Spleen (tissue), 7 donors: ENCODE measurements around the gene SMOC1.

Source experiments
- CTCF ChIP-seq, 11 experiments: fragments of 200-600 bp in 7 of 11; fragments of 450-650 bp in 4 of 11; sonication (generic) in 4 of 11; IDR thresholded peaks in 8 of 11; conservative IDR thresholded peaks in 3 of 11; 1 replicate in 7 of 11; 2 replicates in 4 of 11; pipeline versions ENCODE4 v1.4.0 to v1.8.0; 2016 to 2021; ENCODE audit warnings: antibody characterized with exemption in 11 of 11, inconsistent platforms in 4 of 11, mild to moderate bottlenecking in 1 of 11
- POLR2A ChIP-seq, 3 donors: fragments of 450-650 bp; IDR thresholded peaks; one replicate each; pipeline ENCODE4 v1.5.1; 2017; ENCODE audit warnings: antibody characterized with exemption in 3 of 3, mild to moderate bottlenecking in 1 of 3
- POLR2AphosphoS5 ChIP-seq, 3 donors: sonication (generic); formaldehyde crosslinking; IDR thresholded peaks; one replicate each; pipeline ENCODE4 v1.5.1; 2017; ENCODE audit warnings: antibody characterized with exemption in 3 of 3
- donor health status: DM: no; HTN: no; CAD: no; lungs with moderate emphysema.
- donor health status: DM: no; HTN: no; CAD: no.
- donor health status: DM: no; HTN: no; CAD: no.

GRCh38 chr14:69841656-69842055 is 37.6 kb upstream of the SMOC1 start:
- TF ChIP-seq CTCF (IDR thresholded peaks at IDR 0.05 in 8 of 11, conservative IDR thresholded peaks at IDR 0.05 in 3 of 11): no peak
- no peak for TF ChIP-seq POLR2AphosphoS5 (IDR thresholded peaks at IDR 0.05)
- no peak for TF ChIP-seq POLR2A (IDR thresholded peaks at IDR 0.05)
